ENCODE data around the gene EXOSC1.

- no peak for TF ChIP-seq TCF7L2 (IDR thresholded peaks at IDR 0.05; ENCODE audit: low read depth, low read length)
- TF ChIP-seq ZNF609 (CRISPR knock-in tag; IDR thresholded peaks at IDR 0.05; ENCODE audit: borderline replicate concordance), result no peak
- TF ChIP-seq RXRA (CRISPR knock-in tag; IDR thresholded peaks at IDR 0.05), result no peak
- no peak for TF ChIP-seq FOXM1 (CRISPR knock-in tag; IDR thresholded peaks at IDR 0.05)
- no peak for TF ChIP-seq ZNF546 (CRISPR knock-in tag; conservative IDR thresholded peaks at IDR 0.05)
- no peak for TF ChIP-seq FOXA1 (IDR thresholded peaks at IDR 0.05)
- TF ChIP-seq FOXA1 (CRISPR knock-in tag; IDR thresholded peaks at IDR 0.05), result no peak
- TF ChIP-seq ZNF574 (CRISPR knock-in tag; IDR thresholded peaks at IDR 0.05), result no peak
- TF ChIP-seq ZNF101 (CRISPR knock-in tag; IDR thresholded peaks at IDR 0.05; ENCODE audit: borderline replicate concordance, low read depth), result no peak
- no peak for TF ChIP-seq MLLT10 (CRISPR knock-in tag; IDR thresholded peaks at IDR 0.05)
- TF ChIP-seq CTCF (CRISPR knock-in tag; IDR thresholded peaks at IDR 0.05), result no peak
- no peak for TF ChIP-seq POLR2A (IDR thresholded peaks at IDR 0.05; ENCODE audit: insufficient read depth in 1 of 2, low read depth in 2 of 2, low read length in 2 of 2)
Observed at GRCh38 chr10:97435211-97435610, 10.6 kb downstream of the EXOSC1 start.

All from HepG2 (cell line).